ENCODE data around the gene ASIC2. TPM values are rescaled to one million over a fixed set of nuclear protein-coding genes. Genes with fewer than 3 reads are reported as not detected.

Gene ASIC2
- total RNA-seq, 1 experiment from 2014 or later: 0.74 TPM

- peaks cover 4 to 5% of the 10 kb centered on the region in 2 experiments; a peak in 3 of 5 replicates for H3K9me3 Mint-ChIP-seq
- DNase-seq: no peak
- H3K4me1 Mint-ChIP-seq: no peaks in the 10 kb centered on the region
These were observed 235.5 kb downstream of the ASIC2 start for GRCh38 chr17:33057564-33057963.

More at GRCh38 chr17:33057564-33057963, 235.5 kb downstream of the ASIC2 start:
- H2BK12ac ChIP-seq (ENCODE audit: insufficient read length, low read depth, low read length): no peak overlapping the region
- no peak overlapping the region for H4K5ac ChIP-seq (ENCODE audit: insufficient read length, low read depth, low read length)
- H3K27me3 Mint-ChIP-seq (ENCODE audit: low read depth): peaks cover 50% of the 10 kb centered on the region
- no peak overlapping the region for H3K4ac ChIP-seq (ENCODE audit: low read depth, low read length)
- no peaks in the 10 kb centered on the region for H3K79me1 ChIP-seq (ENCODE audit: insufficient read depth, low read depth, low read length, poor library complexity, severe bottlenecking)
- H3K36me3 Mint-ChIP-seq (ENCODE audit: insufficient read depth in 1 of 3, low read depth in 3 of 3): no peaks in the 10 kb centered on the region
- no peaks in the 10 kb centered on the region for H3K79me2 ChIP-seq (ENCODE audit: insufficient read depth, low read length)
- H3K9me3 ChIP-seq (ENCODE audit: control insufficient read depth, low read depth, low read length): no peaks in the 10 kb centered on the region
- H2BK120ac ChIP-seq (ENCODE audit: low read depth, low read length, poor library complexity, severe bottlenecking): no peak overlapping the region
- no peaks in the 10 kb centered on the region for H3K27me3 ChIP-seq (ENCODE audit: insufficient read depth, low read length)
- WGBS (ENCODE audit: extremely low coverage, insufficient read length, low lambda C conversion rate): no CpG with 5 or more reads among the region's 2 CpGs
- no peaks in the 10 kb centered on the region for H3K4me1 ChIP-seq (ENCODE audit: insufficient read depth, low read length)
- H3T11ph ChIP-seq (ENCODE audit: low read length): no peak overlapping the region
- no peak overlapping the region for H2AK5ac ChIP-seq (ENCODE audit: insufficient read length, low read length)
- H3K27ac ChIP-seq (ENCODE audit: insufficient read length, low read depth, low read length): no peak overlapping the region
- H2BK5ac ChIP-seq (ENCODE audit: insufficient read length, low read length): no peak overlapping the region
- H4K8ac ChIP-seq (replicated peaks; ENCODE audit: insufficient read length, low read depth, low read length): no peak overlapping the region
- H2BK15ac ChIP-seq (ENCODE audit: low read depth, low read length): no peak overlapping the region
- H3K9ac ChIP-seq (ENCODE audit: extremely low read depth, insufficient read length, low read length): no peak overlapping the region
- H3K18ac ChIP-seq (ENCODE audit: insufficient read length, low read depth, low read length): no peak overlapping the region
- no peak overlapping the region for H3K4me2 ChIP-seq (ENCODE audit: insufficient read depth, insufficient read length, low read length)
- no peak overlapping the region for H3K14ac ChIP-seq (ENCODE audit: insufficient read depth, low read length)
- no peak overlapping the region for H2AFZ ChIP-seq (ENCODE audit: low read length)
- H3K56ac ChIP-seq (ENCODE audit: insufficient read length, low read depth, low read length): no peak overlapping the region
- H3K27ac Mint-ChIP-seq: no peak overlapping the region
- H4K20me1 ChIP-seq (ENCODE audit: control insufficient read depth, insufficient read depth, insufficient read length): no peaks in the 10 kb centered on the region
- H2BK20ac ChIP-seq (ENCODE audit: low read depth, low read length, poor library complexity, severe bottlenecking): no peak overlapping the region
- no peak overlapping the region for H3K23ac ChIP-seq (ENCODE audit: insufficient read length, low read depth, low read length)
- no peak for TF ChIP-seq CTCF (conservative IDR thresholded peaks at IDR 0.05)
- no peak overlapping the region for H4K91ac ChIP-seq (ENCODE audit: insufficient read length, low read depth, low read length)
- no peaks in the 10 kb centered on the region for H3K23me2 ChIP-seq (ENCODE audit: insufficient read length, low read depth, low read length, poor library complexity, severe bottlenecking)
- no peak overlapping the region for H3K4me3 Mint-ChIP-seq

All from H9 (cell line).